Measurements from ENCODE around the gene TMEM229B. TPM values are rescaled to one million over a fixed set of nuclear protein-coding genes. Genes with fewer than 3 reads are reported as not detected.

The TMEM229B gene
- total RNA-seq, 1 donor from 2014 or later = 2.7 TPM

- H3K36me3 Mint-ChIP-seq (ENCODE audit: low read depth) = peaks cover 26% of the 10 kb centered on the region
- H3K4me3 Mint-ChIP-seq = no peak overlapping the region
- no peak overlapping the region for H3K27ac Mint-ChIP-seq
- peaks cover 15% of the 10 kb centered on the region for H3K27me3 Mint-ChIP-seq
- intact Hi-C loops (cut with micrococcal nuclease) = no loop called here
- H3K4me1 Mint-ChIP-seq = peaks cover 39% of the 10 kb centered on the region
- peaks cover 17% of the 10 kb centered on the region for H3K9me3 Mint-ChIP-seq
- DNase-seq = no peak
These were observed 1.7 kb upstream of the TMEM229B start for GRCh38 chr14:67490196-67490595.

- H3K4me1 Mint-ChIP-seq = peaks cover 44% of the 10 kb centered on the region
- H3K27me3 Mint-ChIP-seq = peaks cover 15% of the 10 kb centered on the region
- peak overlapping the region; percentile 90 for H3K4me3 Mint-ChIP-seq
- H3K9me3 Mint-ChIP-seq = peaks cover 5% of the 10 kb centered on the region
- peaks cover 17% of the 10 kb centered on the region for H3K36me3 Mint-ChIP-seq (ENCODE audit: low read depth)
- no peak for DNase-seq
- no peak overlapping the region for H3K27ac Mint-ChIP-seq
- intact Hi-C loops (cut with micrococcal nuclease) = loop anchor here (5.0 kb wide), 1 partner anchor 45 kb away; the partner anchor contains the start of gene PLEKHH1
These were observed 1.2 kb downstream of the TMEM229B start for GRCh38 chr14:67487332-67487731.

DNA sequence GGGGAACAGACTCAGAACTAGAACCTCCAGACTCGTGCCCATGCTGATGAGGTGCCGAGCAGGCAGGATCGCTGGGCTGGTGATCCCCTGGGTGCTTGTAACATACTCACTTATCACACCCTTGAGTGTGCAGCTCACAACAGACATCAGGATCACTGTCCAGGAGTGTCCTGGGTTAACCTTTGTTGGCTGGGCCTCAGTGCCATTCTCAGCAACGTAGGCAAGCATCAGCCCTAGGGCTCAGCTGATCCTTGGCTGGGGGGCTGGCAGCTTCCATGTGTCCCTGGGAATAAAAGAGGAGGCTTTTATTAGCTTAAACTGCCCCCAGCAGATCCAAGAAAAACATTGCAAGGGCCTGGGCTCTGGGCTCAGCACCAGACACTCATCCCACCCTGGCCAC is 1.6 kb downstream of the TMEM229B start:
- Mint-ChIP-seq H3K9me3 (peaks cover 1% of the 10 kb centered on the region), H3K4me1 (peaks cover 43% of the 10 kb centered on the region)
- intact Hi-C loops (cut with micrococcal nuclease) = loop anchor here (5.0 kb wide), 1 partner anchor 45 kb away; the partner anchor contains the start of gene PLEKHH1

GRCh38 chr14:67485501-67486095 is 2.9 kb downstream of the TMEM229B start:
- H3K27me3 Mint-ChIP-seq = peaks cover 4% of the 10 kb centered on the region
- H3K36me3 Mint-ChIP-seq (ENCODE audit: low read depth) = peaks cover 17% of the 10 kb centered on the region
- DNase-seq = no peak
- intact Hi-C loops (cut with micrococcal nuclease) = loop anchor here (5.0 kb wide), 1 partner anchor 47 kb away; the partner anchor contains the start of gene PLEKHH1
- no peak overlapping the region for H3K27ac Mint-ChIP-seq
- H3K4me1 Mint-ChIP-seq = peaks cover 44% of the 10 kb centered on the region
- no peaks in the 10 kb centered on the region for H3K9me3 Mint-ChIP-seq
- H3K4me3 Mint-ChIP-seq = no peak overlapping the region

More for the DNA sequence above, 1.6 kb downstream of the TMEM229B start:
- no peak overlapping the region for H3K27ac Mint-ChIP-seq
- peaks cover 17% of the 10 kb centered on the region for H3K36me3 Mint-ChIP-seq (ENCODE audit: low read depth)
- no peak overlapping the region for H3K4me3 Mint-ChIP-seq
- no peak for DNase-seq
- H3K27me3 Mint-ChIP-seq = peaks cover 12% of the 10 kb centered on the region

DNA sequence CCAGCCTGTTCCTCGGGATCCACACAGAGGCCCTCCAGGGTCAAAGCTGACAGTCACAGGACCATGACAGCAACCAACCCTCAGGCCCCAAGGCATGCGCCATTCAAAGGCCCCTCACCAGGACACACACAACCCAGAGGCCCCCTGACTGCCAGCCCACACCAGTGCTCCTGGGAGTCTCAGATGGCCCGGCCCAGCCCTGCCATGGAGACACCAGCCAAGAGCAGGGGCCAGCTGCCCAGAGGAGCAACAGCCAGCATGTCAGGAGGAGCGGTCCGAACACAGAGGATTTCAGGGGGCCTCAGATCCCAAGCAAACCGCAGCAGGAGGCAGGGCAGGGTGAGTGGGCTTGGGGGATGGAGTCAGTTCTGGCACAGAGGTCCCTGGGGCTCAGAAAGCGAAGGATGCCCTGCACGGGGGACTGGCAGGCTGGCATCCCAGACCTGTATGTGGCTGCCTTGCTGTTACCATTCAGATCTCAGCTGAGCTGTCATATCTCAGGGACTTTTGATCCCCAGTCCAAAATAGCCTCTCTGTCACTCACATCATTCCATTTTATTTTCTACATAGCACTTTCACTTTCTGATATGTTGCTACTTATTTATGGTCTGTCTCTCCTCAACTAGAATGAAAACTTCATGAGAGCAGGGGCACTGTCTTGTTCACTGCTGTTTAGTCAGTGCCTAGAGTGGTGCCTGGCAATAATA is 4.8 kb downstream of the TMEM229B start:
- Mint-ChIP-seq H3K27ac (no peak overlapping the region), H3K4me1 (peaks cover 33% of the 10 kb centered on the region), H3K9me3 (no peaks in the 10 kb centered on the region), H3K36me3 (ENCODE audit: low read depth) (peaks cover 17% of the 10 kb centered on the region), H3K4me3 (no peak overlapping the region), H3K27me3 (no peaks in the 10 kb centered on the region)
- intact Hi-C loops (cut with micrococcal nuclease) = no loop called here
- no peak for DNase-seq

GRCh38 chr14:67482231-67483164 is 6.0 kb downstream of the TMEM229B start:
- intact Hi-C loops (cut with micrococcal nuclease) = no loop called here
- Mint-ChIP-seq H3K4me3 (no peak overlapping the region), H3K27ac (no peak overlapping the region), H3K9me3 (no peaks in the 10 kb centered on the region), H3K36me3 (ENCODE audit: low read depth) (peaks cover 17% of the 10 kb centered on the region), H3K27me3 (no peaks in the 10 kb centered on the region), H3K4me1 (peaks cover 22% of the 10 kb centered on the region)
- DNase-seq = no peak

GRCh38 chr14:67480011-67480410 is 8.5 kb downstream of the TMEM229B start:
- no peak for DNase-seq
- H3K9me3 Mint-ChIP-seq = no peaks in the 10 kb centered on the region
- H3K4me1 Mint-ChIP-seq = peaks cover 9% of the 10 kb centered on the region
- H3K4me3 Mint-ChIP-seq = no peak overlapping the region
- H3K27ac Mint-ChIP-seq = no peak overlapping the region
- intact Hi-C loops (cut with micrococcal nuclease) = no loop called here
- H3K27me3 Mint-ChIP-seq = no peaks in the 10 kb centered on the region
- H3K36me3 Mint-ChIP-seq (ENCODE audit: low read depth) = peaks cover 2% of the 10 kb centered on the region

DNA sequence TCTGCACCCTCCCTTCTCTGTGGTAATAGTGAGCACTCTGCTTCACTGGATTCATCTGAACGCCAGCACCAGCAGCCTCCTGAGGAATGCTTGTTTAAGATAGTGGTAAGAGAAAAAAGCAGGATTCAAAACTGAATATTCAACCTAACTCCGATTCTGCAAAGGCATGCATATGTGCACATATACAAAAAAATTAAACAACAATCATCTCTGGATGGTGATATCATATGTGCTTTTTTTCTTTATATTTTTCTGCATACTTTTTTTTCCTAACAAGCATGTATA is 9.8 kb downstream of the TMEM229B start:
- no peaks in the 10 kb centered on the region for H3K27me3 Mint-ChIP-seq
- intact Hi-C loops (cut with micrococcal nuclease) = no loop called here

GRCh38 chr14:67477926-67478799 is 10.4 kb downstream of the TMEM229B start:
- no peaks in the 10 kb centered on the region for H3K27me3 Mint-ChIP-seq
- H3K4me1 Mint-ChIP-seq = peaks cover 5% of the 10 kb centered on the region
- H3K9me3 Mint-ChIP-seq = no peaks in the 10 kb centered on the region
- no peak for DNase-seq
- H3K4me3 Mint-ChIP-seq = no peak overlapping the region
- intact Hi-C loops (cut with micrococcal nuclease) = no loop called here
- H3K36me3 Mint-ChIP-seq (ENCODE audit: low read depth) = peaks cover 2% of the 10 kb centered on the region
- H3K27ac Mint-ChIP-seq = no peak overlapping the region

More for the DNA sequence above, 9.8 kb downstream of the TMEM229B start:
- no peak overlapping the region for H3K27ac Mint-ChIP-seq
- no peaks in the 10 kb centered on the region for H3K9me3 Mint-ChIP-seq
- H3K4me1 Mint-ChIP-seq = peaks cover 7% of the 10 kb centered on the region
- no peak for DNase-seq
- peaks cover 2% of the 10 kb centered on the region for H3K36me3 Mint-ChIP-seq (ENCODE audit: low read depth)
- no peak overlapping the region for H3K4me3 Mint-ChIP-seq

DNA sequence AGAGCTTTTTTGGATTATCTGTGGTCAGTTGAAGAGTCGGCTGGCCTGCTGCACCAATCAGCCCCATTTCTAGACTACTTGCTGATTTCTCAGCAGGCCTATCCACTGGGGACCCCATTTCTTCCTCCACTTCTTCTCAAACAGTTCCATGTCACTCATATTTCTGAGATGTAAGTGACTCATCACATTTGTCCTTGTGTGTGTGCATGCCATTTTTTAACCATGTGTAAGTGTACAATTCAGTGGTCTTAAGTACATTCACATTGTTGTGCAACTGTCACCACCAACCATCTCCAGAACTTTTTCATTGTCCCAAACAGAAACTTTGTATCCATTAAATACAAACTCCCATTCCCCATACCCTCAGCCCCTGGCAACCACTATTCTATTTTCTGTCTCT is 14.2 kb downstream of the TMEM229B start:
- H3K4me1 Mint-ChIP-seq = no peaks in the 10 kb centered on the region
- H3K27me3 Mint-ChIP-seq = no peaks in the 10 kb centered on the region
- H3K36me3 Mint-ChIP-seq (ENCODE audit: low read depth) = peaks cover 2% of the 10 kb centered on the region
- no peaks in the 10 kb centered on the region for H3K9me3 Mint-ChIP-seq
- no peak for DNase-seq
- intact Hi-C loops (cut with micrococcal nuclease) = no loop called here
- no peak overlapping the region for H3K4me3 Mint-ChIP-seq
- no peak overlapping the region for H3K27ac Mint-ChIP-seq

- no peak overlapping the region for H3K4me3 Mint-ChIP-seq
- no peak for DNase-seq
- intact Hi-C loops (cut with micrococcal nuclease) = no loop called here
- H3K4me1 Mint-ChIP-seq = no peaks in the 10 kb centered on the region
- H3K9me3 Mint-ChIP-seq = no peaks in the 10 kb centered on the region
- peaks cover 2% of the 10 kb centered on the region for H3K36me3 Mint-ChIP-seq (ENCODE audit: low read depth)
- H3K27ac Mint-ChIP-seq = no peak overlapping the region
- no peaks in the 10 kb centered on the region for H3K27me3 Mint-ChIP-seq
These were observed 15.0 kb downstream of the TMEM229B start for GRCh38 chr14:67473290-67474082.

DNA sequence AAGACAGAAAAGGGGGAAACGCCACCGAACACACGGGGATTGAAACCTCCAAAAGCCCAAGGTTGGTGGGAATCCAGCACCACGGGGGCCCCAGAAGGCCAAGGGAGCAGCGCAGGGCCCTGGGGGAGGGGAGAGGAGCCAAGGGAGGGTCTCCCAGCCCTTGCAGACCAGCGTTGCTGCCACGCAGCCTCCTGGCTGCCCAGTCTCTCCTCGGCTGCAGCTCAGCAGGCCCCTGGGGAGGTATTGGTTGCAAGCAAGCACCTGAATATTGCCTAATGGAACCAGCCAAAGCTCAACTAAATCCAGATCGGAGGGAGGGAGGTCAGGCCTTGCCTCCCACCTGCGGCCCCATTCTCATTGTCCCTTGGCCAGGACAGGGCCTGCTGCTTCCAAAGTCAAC is 15.8 kb downstream of the TMEM229B start:
- Mint-ChIP-seq H3K27me3 (no peaks in the 10 kb centered on the region), H3K36me3 (ENCODE audit: low read depth) (peaks cover 2% of the 10 kb centered on the region), H3K4me3 (no peak overlapping the region), H3K27ac (no peak overlapping the region), H3K9me3 (no peaks in the 10 kb centered on the region), H3K4me1 (no peaks in the 10 kb centered on the region)
- intact Hi-C loops (cut with micrococcal nuclease) = no loop called here
- DNase-seq = no peak

DNA sequence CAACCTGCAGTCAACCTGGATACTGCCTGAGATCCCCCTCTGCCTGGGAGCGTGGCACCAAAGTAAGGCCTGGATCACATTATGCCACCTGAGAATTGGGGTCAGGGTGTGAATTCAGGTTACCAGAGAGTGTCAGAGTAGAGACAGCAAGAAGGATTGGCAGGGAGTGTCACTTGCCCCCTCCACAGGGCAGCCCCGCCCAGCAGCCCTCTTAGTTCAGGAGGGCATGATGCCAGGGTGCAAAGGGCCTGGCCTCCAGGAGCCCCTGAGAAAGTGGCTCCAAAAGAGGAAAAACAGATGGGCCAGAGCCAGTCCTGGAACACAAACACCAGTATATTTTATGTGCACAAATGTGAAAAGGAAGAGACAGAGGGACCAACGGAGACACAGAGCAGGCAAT is 18.6 kb downstream of the TMEM229B start:
- Mint-ChIP-seq H3K4me1 (no peaks in the 10 kb centered on the region), H3K27ac (no peak overlapping the region), H3K9me3 (no peaks in the 10 kb centered on the region), H3K4me3 (no peak overlapping the region), H3K36me3 (ENCODE audit: low read depth) (no peaks in the 10 kb centered on the region), H3K27me3 (no peaks in the 10 kb centered on the region)
- DNase-seq = no peak
- intact Hi-C loops (cut with micrococcal nuclease) = no loop called here
